GM12878 (cell line): ENCODE data around the gene CNN2. TPM values are rescaled to one million over a fixed set of nuclear protein-coding genes. Genes with fewer than 3 reads are reported as not detected.

Experiments
- ATAC-seq: fragments of 200-7000 bp; cut with Tn5 transposase; 3 replicates; pipeline ENCODE4 v1.9.1; 2020; ENCODE audit warnings: mild to moderate bottlenecking, moderate library complexity
- BruUV-seq: library from RNA; stranded (reverse); fragments of 400-500 nt; replicated peaks from 2 replicates; lab custom pipeline; 2021; lab: Mats Ljungman, UMichigan
- CTCF ChIA-PET: fragments of 300-600 bp; sonication (Branson Sonifier 250); formaldehyde crosslinking; extraction: SDS; loops from one replicate; lab custom pipeline; 2021; ENCODE audit warnings: inconsistent platforms; lab: Yijun Ruan, JAX
- POLR2A ChIA-PET: fragments of 350-600 bp; formaldehyde crosslinking; extraction: SDS; loops from one replicate; lab custom pipeline; 2021; ENCODE audit warnings: inconsistent platforms; lab: Charles Lee
- RAD21 ChIA-PET: fragments of 300-600 bp; sonication (Branson Sonifier 250); formaldehyde crosslinking; loops from one replicate; lab custom pipeline; 2023; ENCODE audit warnings: antibody characterized with exemption; ENCODE audit not compliant: unreplicated experiment; lab: Charles Lee
- SMC1A ChIA-PET: fragments of 300-600 bp; sonication (Branson Sonifier 250); formaldehyde crosslinking; loops from one replicate; lab custom pipeline; 2023; ENCODE audit not compliant: unreplicated experiment, uncharacterized antibody; lab: Charles Lee
- DNase-seq: peaks from one replicate; pipeline ENCODE4 v3.0.0-alpha.2; 2011; ENCODE audit warnings: low read depth, low spot score
- FAIRE-seq: peaks from 3 replicates; lab custom pipeline; 2011; peaks lifted over from hg19 to GRCh38; lab: Jason Lieb, UNC
- H2AFZ ChIP-seq: 2 replicates; pipeline ENCODE4 v1.6.0; 2011; ENCODE audit warnings: low read depth, low read length, control low read depth; ENCODE audit not compliant: control insufficient read depth
- H3K27ac ChIP-seq: 2 replicates; pipeline ENCODE4 v1.5.1; 2011; ENCODE audit warnings: control low read depth; ENCODE audit not compliant: control insufficient read depth, insufficient read depth
- H3K27me3 ChIP-seq, 2 experiments: replicated peaks in 1 of 2; 2 replicates each; pipeline versions ENCODE4 v1.6.0 to v1.6.1; 2011; ENCODE audit warnings: low read length in 1 of 2; ENCODE audit not compliant: control insufficient read depth in 2 of 2, insufficient read depth in 2 of 2
- H3K36me3 ChIP-seq, 2 experiments: 2 replicates each; pipeline ENCODE4 v1.5.1; 2011; ENCODE audit warnings: low read length in 1 of 2; ENCODE audit not compliant: control insufficient read depth in 2 of 2, insufficient read depth in 2 of 2
- H3K4me1 ChIP-seq: 2 replicates; pipeline ENCODE4 v1.6.1; 2011; ENCODE audit warnings: mild to moderate bottlenecking, low read length, moderate library complexity, mixed read lengths; ENCODE audit not compliant: control insufficient read depth, insufficient read depth
- H3K4me2 ChIP-seq: 2 replicates; pipeline ENCODE4 v1.6.0; 2011; ENCODE audit warnings: control low read depth; ENCODE audit not compliant: control insufficient read depth, insufficient read depth
- H3K4me3 ChIP-seq: fragments of 200-600 bp; sonication (generic); 2 replicates; pipeline ENCODE4 v1.5.1; 2016
- H3K79me2 ChIP-seq: 2 replicates; pipeline ENCODE4 v1.6.0; 2011; ENCODE audit warnings: low read length; ENCODE audit not compliant: control insufficient read depth, insufficient read depth
- H3K9ac ChIP-seq: 2 replicates; pipeline ENCODE4 v1.8.0; 2011; ENCODE audit warnings: low read length, control low read depth, mixed read lengths; ENCODE audit not compliant: control insufficient read depth, insufficient read depth
- H3K9me3 ChIP-seq: replicated peaks from 3 replicates; pipeline ENCODE4 v1.5.1; 2011; ENCODE audit warnings: mild to moderate bottlenecking, low read length; ENCODE audit not compliant: control insufficient read depth, insufficient read depth
- H4K20me1 ChIP-seq: 2 replicates; pipeline ENCODE4 v1.6.0; 2011; ENCODE audit not compliant: control insufficient read depth, insufficient read depth
- BACH1 ChIP-seq: fragments of 450-650 bp; IDR thresholded peaks from 2 replicates; pipeline ENCODE4 v1.6.1; 2017; ENCODE audit warnings: mild to moderate bottlenecking, borderline replicate concordance
- BCL3 ChIP-seq: IDR thresholded peaks from 2 replicates; pipeline ENCODE4 v1.6.1; 2011; ENCODE audit warnings: borderline replicate concordance, low read depth, mild to moderate bottlenecking, moderate library complexity, low read length; ENCODE audit not compliant: insufficient read depth, poor library complexity, severe bottlenecking
- E4F1 ChIP-seq: fragments of 450-650 bp; IDR thresholded peaks from 2 replicates; pipeline ENCODE4 v1.6.1; 2018; ENCODE audit warnings: borderline replicate concordance, mild to moderate bottlenecking; ENCODE audit not compliant: partially characterized antibody
- HDAC2 ChIP-seq: fragments of 200-600 bp; sonication (generic); IDR thresholded peaks from 2 replicates; pipeline ENCODE4 v1.6.1; 2017
- MTA3 ChIP-seq: IDR thresholded peaks from 2 replicates; pipeline ENCODE4 v1.6.1; 2012; ENCODE audit warnings: low read length, inconsistent platforms, borderline replicate concordance
- POLR2A ChIP-seq: IDR thresholded peaks from 2 replicates; pipeline ENCODE4 v1.6.1; 2011; ENCODE audit warnings: low read depth, mild to moderate bottlenecking, low read length
- SP1 ChIP-seq: IDR thresholded peaks from one replicate; pipeline ENCODE4 v1.6.1; 2011; ENCODE audit warnings: low read depth, low read length
- SRF ChIP-seq, 2 experiments: IDR thresholded peaks; 2 replicates each; pipeline ENCODE4 v1.6.1; 2011; ENCODE audit warnings: low read depth in 2 of 2, low read length in 2 of 2, mild to moderate bottlenecking in 1 of 2, moderate library complexity in 1 of 2
- STAT3 ChIP-seq: IDR thresholded peaks from 2 replicates; pipeline ENCODE4 v1.6.1; 2011; ENCODE audit warnings: low read depth, low read length, improper control_type of control experiment
- ZNF622 ChIP-seq: fragments of 450-650 bp; IDR thresholded peaks from 2 replicates; pipeline ENCODE4 v1.6.1; 2017; ENCODE audit warnings: mild to moderate bottlenecking, inconsistent platforms
- WGBS: methylation state at CpG from one replicate; pipeline ENCODE4 v1.1.6; 2016; ENCODE audit warnings: low lambda C conversion rate; ENCODE audit not compliant: insufficient replicate concordance, insufficient coverage; ENCODE audit errors: missing lambda C conversion rate; 5-methylcytosine and 5-hydroxymethylcytosine counted together
- in situ Hi-C: fragments of 300-500 bp; cut with MboI; formaldehyde crosslinking; loops from 9 replicates; pipeline ENCODE4 v1.14.3; 2018; ENCODE audit warnings: mixed read lengths
- intact Hi-C: fragments of 100-400 bp; cut with micrococcal nuclease; formaldehyde crosslinking; loops from one replicate; pipeline ENCODE4 v1.14.2; 2022; ENCODE audit not compliant: unreplicated experiment
- polyA plus RNA-seq, 11 experiments: library from polyadenylated mRNA; depleted of rRNA in 4 of 11; unstranded in 6 of 11; stranded (reverse) in 5 of 11; fragments of >200 nt; fragmentation: Nextera tagmentation in 4 of 11; fragmentation: Illumina TruSeq in 1 of 11; extraction: Ambion mirVana in 4 of 11; extraction: Trizol in 1 of 11; gene quantifications; 1 replicate in 1 of 11; 2 replicates in 10 of 11; pipeline versions ENCODE4 v1.2.1 to v1.2.3, GENCODE V29; 2011 to 2016; ENCODE audit warnings: inconsistent platforms in 2 of 11, missing spikeins in 2 of 11, low read depth in 1 of 11
- total RNA-seq, 4 experiments: library from RNA; depleted of rRNA in 3 of 4; stranded (reverse); fragments of >200 nt in 3 of 4; fragmentation: Illumina TruSeq in 1 of 4; extraction: Trizol in 1 of 4; gene quantifications; 2 replicates each; pipeline versions ENCODE4 v1.2.1 to v1.2.3, GENCODE V29; 2013 to 2021

The CNN2 gene
- total and polyA plus RNA-seq, 10 of the 15 experiments (the other 5 are each of a cell fraction or from before 2014, with no cell fraction given), result 34.7 to 311 (median 172) TPM

GRCh38 chr19:1010586-1011510 is 15.6 kb upstream of the CNN2 start:
- DNase-seq (no peak), FAIRE-seq (no peak), ATAC-seq (no peak)
- no peak overlapping the region for H3K4me3 ChIP-seq
- ChIA-PET RAD21 (interaction anchor here (0.5 to 0.6 kb wide), 2 partner anchors 92 to 146 kb away, joined by 3 read pairs; no protein-coding TSS in a partner anchor), CTCF (no interaction called here), SMC1A (no interaction called here), POLR2A (no interaction called here)
- no TSS peak for BruUV-seq
- no peaks in the 10 kb centered on the region for H4K20me1 ChIP-seq
- H3K4me2 ChIP-seq, result no peak overlapping the region
- TF ChIP-seq BCL3 (no peak), POLR2A (0 out of 2 replicates have a peak, but pooled peaks have one; percentile 13)
- no peak overlapping the region for H3K9ac ChIP-seq
- no peaks in the 10 kb centered on the region for H3K9me3 ChIP-seq
- WGBS, result 98% methylated on average over 42 of the region's 56 CpGs
- intact Hi-C loops, result no loop called here
- H3K4me1 ChIP-seq, result peaks cover 3% of the 10 kb centered on the region; the same call in 1 of the 2 replicates
- in situ Hi-C loops, result no loop called here
- no peak overlapping the region for H3K27ac ChIP-seq
- H2AFZ ChIP-seq, result no peak overlapping the region
- H3K79me2 ChIP-seq, result peaks cover 15% of the 10 kb centered on the region
- H3K27me3 ChIP-seq, result no peaks in the 10 kb centered on the region
- peaks cover 3 to 39% of the 10 kb centered on the region in 2 experiments; a peak in 3 of 4 replicates for H3K36me3 ChIP-seq

- Histone ChIP-seq H3K27me3 (no peaks in the 10 kb centered on the region), H3K9ac (no peak overlapping the region), H3K79me2 (peaks cover 25% of the 10 kb centered on the region), H3K9me3 (no peaks in the 10 kb centered on the region), H3K36me3 (peaks cover 3 to 39% of the 10 kb centered on the region in 2 experiments; a peak in 3 of 4 replicates), H2AFZ (no peak overlapping the region), H3K4me2 (no peak overlapping the region), H3K4me1 (peaks cover 11% of the 10 kb centered on the region), H3K4me3 (no peak overlapping the region), H3K27ac (no peak overlapping the region), H4K20me1 (no peaks in the 10 kb centered on the region)
- ChIA-PET CTCF (no interaction called here), POLR2A (no interaction called here), SMC1A (no interaction called here), RAD21 (interaction anchor here (0.9 kb wide), 1 partner anchor 8 kb away, joined by 3 read pairs; no protein-coding TSS in a partner anchor)
- WGBS, result 95% methylated on average over 33 of the region's 36 CpGs
- in situ Hi-C loops, result no loop called here
- no TSS peak for BruUV-seq
- FAIRE-seq (no peak), ATAC-seq (no peak), DNase-seq (no peak)
- intact Hi-C loops, result no loop called here
- no peak for TF ChIP-seq ZNF622
- TF ChIP-seq SP1, result no peak
- TF ChIP-seq MTA3, result no peak
- TF ChIP-seq STAT3, result no peak
- TF ChIP-seq POLR2A, result no peak; the same call in 1 of the 2 replicates
- no peak for TF ChIP-seq HDAC2
- no peak for TF ChIP-seq BACH1
- TF ChIP-seq E4F1, result no peak
- TF ChIP-seq SRF (IDR thresholded peaks at IDR 0.05; ENCODE audit: low read depth in 2 of 2, low read length in 2 of 2), result no peak
Measured at GRCh38 chr19:1011831-1012333, 14.5 kb upstream of the CNN2 start.
